H7 (cell line): ENCODE measurements around the gene HNRNPUL2. TPM values are rescaled to one million over a fixed set of nuclear protein-coding genes. Genes with fewer than 3 reads are reported as not detected.
"Not testable (repeated sequence)": the region's sequence is repeated elsewhere in the genome, so short reads cannot be mapped to it uniquely, and the experiment has no call there.

Experiments
- DNase-seq: peaks from one replicate; pipeline ENCODE4 v3.0.0; 2012
- H3K27me3 ChIP-seq: 2 replicates; pipeline ENCODE4 v1.6.0; 2011; ENCODE audit warnings: mild to moderate bottlenecking, low read length; ENCODE audit not compliant: control insufficient read depth, insufficient read depth
- H3K36me3 ChIP-seq: replicated peaks from 2 replicates; pipeline ENCODE4 v1.5.1; 2011; ENCODE audit warnings: low read length; ENCODE audit not compliant: control insufficient read depth, insufficient read depth
- H3K4me3 ChIP-seq: 2 replicates; pipeline ENCODE4 v1.5.1; 2011; ENCODE audit warnings: low read depth, mild to moderate bottlenecking, control low read depth, low read length, moderate library complexity; ENCODE audit not compliant: insufficient read depth
- total RNA-seq: library from RNA; depleted of rRNA; stranded (reverse); fragments of >200 nt; shearing (Covaris generic); gene quantifications from 2 replicates; pipeline ENCODE4 v1.2.3, GENCODE V29; 2014

HNRNPUL2 gene
- total RNA-seq, 1 experiment from 2014 or later: 7.3 TPM

GRCh38 chr11:62702246-62702645 is 25.0 kb downstream of the HNRNPUL2 start:
- Histone ChIP-seq H3K4me3 (no peak overlapping the region), H3K27me3 (no peaks in the 10 kb centered on the region), H3K36me3 (no peaks in the 10 kb centered on the region; the same call in none of the 2 replicates)
- DNase-seq: no peak

DNA sequence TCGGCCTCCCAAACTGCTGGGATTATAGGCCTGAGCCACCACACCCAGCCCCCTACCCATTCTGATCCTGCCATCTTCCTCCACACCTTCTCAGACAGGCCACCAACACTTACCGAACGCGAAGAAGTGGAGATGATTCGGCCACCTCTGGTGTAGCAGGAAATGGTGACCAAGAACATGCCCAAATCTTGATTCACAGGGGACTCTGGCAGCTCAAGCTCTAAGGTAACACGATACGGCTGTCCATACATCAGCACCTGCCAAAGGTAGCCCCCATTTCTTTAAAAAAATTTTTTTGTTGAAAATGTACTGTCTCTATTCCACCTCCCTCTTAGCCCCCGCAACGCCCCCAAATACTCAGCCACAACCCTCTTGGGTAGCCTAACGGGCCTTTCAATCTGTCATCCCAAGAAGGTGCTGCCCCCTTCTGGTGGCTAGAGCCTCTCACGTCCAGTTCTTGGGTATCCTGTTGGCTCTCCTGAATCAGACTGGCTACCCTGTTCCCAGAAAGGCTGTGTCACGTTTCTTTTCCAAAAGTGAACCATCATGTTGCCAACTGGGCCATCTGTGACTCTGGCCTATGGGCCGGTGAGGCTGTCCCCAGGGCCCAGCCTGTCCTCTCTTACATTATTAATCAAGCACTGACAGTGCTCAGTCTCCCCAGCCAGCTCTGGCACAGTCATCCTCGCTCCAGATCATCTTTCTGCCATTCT is 32.6 kb downstream of the HNRNPUL2 start:
- DNase-seq: peak; percentile 90
- peaks cover 17% of the 10 kb centered on the region for H3K36me3 ChIP-seq
- no peaks in the 10 kb centered on the region for H3K27me3 ChIP-seq
- H3K4me3 ChIP-seq: no peak overlapping the region

GRCh38 chr11:62693624-62694023 is 33.6 kb downstream of the HNRNPUL2 start:
- not testable (repeated sequence) for H3K27me3 ChIP-seq

DNA sequence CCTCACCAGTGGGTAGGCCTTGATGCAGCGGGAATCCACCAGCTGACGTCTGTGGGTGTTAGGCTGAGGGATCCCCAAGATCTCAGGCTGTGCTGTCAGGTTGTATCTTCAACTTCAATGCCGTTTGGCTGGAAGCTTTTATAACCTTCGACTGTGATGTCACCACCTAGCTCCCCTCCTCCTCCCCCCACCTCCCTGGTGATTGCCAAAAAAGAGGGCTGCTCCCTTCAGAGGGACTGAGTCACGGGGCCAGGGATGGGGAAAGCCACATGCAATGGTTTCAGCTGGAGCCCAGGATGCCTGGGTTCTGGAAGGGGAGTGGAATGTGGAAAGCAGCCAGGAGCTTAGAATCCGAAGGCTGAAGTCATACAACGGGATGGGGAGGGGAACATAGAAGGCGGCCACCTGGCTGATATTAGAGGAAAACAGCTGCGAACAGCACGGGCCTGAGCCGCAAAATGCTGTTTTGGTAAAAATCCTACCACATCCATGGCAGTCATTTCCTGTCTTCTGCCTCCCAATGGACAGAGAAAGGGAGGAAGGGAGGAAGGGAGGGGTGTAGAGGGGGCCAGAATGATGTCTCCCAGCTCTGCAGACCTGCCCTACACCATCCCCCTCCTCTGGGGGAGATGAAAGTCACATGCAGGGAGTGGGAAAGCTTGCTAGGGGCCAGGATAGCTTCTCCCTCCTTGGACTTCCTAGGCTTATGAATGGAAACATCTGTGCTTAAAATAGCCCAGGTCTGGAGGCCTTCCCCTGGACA is 37.7 kb downstream of the HNRNPUL2 start, which contains the start of gene LRRN4CL:
Gene LRRN4CL, minus strand, starts transcription at position 110 of the 763 bp plus-strand sequence. CDS start 1,022 bp downstream, outside the sequence.
- DNase-seq: peak; percentile 54
- Histone ChIP-seq H3K4me3 (no peak within 1 kb of the TSS), H3K36me3 (peaks cover 17% of the 10 kb centered on the region), H3K27me3 (no peaks in the 10 kb centered on the region)

More at GRCh38 chr11:62693624-62694023, 33.6 kb downstream of the HNRNPUL2 start:
- peaks cover 17% of the 10 kb centered on the region for H3K36me3 ChIP-seq
- DNase-seq, H3K4me3 ChIP-seq: not testable (repeated sequence)

DNA sequence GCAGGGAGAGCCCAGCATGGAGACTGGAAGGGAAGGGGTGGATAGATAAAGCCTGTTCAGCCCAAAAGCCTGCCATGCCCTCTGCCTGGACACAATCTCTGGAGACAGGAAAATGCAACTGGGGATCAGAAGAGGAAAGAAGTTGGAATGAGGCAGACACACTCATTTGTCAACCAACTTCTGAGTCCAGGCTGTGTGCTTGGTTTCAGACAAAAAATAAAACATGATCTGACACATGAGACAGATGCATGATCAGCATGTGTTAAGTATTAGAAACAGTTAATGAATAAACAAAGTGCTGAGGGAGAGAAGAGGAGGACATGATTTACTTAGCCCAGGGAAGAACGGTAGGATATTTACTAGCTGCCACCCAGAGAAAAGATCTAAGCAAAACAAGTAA is 38.8 kb downstream of the HNRNPUL2 start:
- Histone ChIP-seq H3K27me3 (no peaks in the 10 kb centered on the region), H3K4me3 (no peak overlapping the region), H3K36me3 (peaks cover 15% of the 10 kb centered on the region)
- no peak for DNase-seq

DNA sequence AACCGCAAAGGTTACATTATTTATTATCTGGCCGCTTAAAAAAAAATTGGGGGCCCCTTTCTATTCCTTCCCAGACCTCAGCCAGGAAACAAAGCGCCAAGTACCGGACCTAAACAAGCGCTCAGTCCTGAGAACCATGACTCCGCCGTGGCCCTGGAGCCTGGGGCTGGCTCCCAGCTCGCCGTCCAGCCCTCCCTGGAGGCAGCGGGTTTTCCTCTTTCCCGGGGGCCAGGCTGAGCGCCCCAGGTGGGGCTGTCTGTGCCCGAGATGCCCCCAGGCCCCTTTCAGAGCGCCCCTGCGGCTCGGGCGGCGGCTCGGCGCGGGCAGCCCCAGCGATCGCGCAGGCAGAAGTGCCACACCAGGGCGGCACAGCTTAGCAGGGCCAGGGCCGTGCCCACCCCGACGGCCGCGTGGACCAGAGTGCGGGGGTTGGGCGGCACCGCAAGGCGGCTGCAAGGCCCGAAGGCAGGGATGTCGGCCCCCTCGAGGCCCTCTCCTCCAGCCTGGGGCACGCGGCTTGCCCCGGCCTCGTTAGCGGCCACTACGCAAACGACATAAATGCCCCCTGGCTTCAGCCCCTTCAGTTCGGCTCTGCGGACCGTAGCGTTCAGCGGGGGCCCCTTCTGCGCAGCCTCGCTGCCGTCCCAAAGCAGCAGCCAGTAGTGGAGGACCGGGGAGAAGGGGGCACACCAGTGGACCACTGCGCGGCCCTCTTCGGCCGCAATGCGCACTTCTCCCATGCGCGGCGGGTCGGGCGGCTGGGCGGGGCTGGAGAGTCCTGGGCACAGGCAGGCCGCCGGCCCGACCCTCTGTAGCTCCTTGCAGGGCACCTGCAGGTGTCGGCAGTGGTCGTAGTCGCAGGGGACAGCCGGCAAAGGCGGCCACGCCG is 39.5 kb downstream of the HNRNPUL2 start:
- Histone ChIP-seq H3K36me3 (peaks cover 14% of the 10 kb centered on the region), H3K4me3 (no peak overlapping the region), H3K27me3 (no peaks in the 10 kb centered on the region)
- peak; percentile 71 for DNase-seq

DNA sequence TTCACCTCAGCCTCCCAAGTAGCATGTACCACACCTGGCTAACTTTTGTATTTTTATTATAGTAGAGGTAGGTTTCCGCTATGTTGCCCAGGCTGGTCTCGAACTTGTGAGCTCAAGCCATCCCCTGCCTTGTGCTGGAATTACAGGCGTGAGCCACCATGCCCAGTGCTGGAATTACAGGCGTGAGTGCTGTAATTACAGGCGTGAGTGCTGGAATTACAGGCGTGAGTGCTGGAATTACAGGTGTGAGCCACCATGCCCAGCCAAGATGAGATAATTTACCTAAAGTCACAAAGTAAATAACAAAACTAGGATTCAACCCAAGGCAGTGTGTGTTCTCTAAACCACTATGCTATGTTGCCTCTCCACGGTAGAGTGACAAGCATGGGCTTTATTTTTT is 44.7 kb downstream of the HNRNPUL2 start:
- peaks cover 3% of the 10 kb centered on the region for H3K36me3 ChIP-seq
- DNase-seq: no peak
- H3K4me3 ChIP-seq: no peak overlapping the region
- no peaks in the 10 kb centered on the region for H3K27me3 ChIP-seq

GRCh38 chr11:62680825-62681240 is 46.4 kb downstream of the HNRNPUL2 start:
- DNase-seq: peak; percentile 62
- Histone ChIP-seq H3K36me3 (peaks cover 15% of the 10 kb centered on the region), H3K27me3 (no peaks in the 10 kb centered on the region), H3K4me3 (no peak overlapping the region)

DNA sequence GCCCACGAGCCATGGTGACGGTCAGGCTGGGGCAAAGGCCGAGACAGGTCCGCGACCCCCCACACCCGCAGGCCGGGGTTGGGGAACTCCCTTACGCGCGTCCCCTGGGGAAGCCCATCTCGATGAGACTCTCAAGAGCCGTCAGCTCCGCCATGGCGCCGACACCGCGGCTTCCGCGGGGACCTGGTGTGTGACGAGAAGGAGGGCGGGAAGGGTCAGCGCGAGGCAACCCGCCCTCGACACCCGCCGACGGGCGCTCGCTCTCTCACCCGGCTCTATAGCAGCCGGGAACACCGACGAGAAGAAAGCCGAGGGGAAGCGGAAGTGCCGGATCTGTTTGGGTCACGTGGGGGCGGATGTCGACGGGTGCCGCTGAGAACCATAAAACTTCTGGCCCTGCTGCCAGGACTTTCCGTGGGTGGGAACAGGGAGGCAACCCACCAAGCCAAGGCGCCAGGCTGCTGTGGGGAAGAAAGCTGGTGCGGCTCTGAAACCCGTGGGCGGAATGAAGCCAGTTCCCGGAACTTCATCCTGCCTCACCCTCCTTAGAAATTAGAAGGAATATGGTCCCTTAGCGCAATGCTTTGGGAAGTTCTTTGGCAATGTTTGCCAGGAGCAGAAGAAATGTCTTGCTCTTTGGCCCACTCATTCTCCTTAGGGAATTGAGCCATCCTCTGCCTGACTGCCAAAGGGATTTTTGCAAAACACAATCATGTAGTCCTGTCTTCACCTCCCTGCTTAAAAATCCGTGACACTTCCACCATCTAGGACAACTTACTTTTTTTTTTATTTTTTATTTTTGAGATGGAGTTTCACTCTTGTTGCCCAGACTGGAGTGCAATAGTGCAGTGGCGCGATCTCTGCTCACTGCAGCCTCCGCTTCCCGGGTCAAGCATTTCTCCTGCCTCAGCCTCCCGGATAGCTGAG is 48.2 kb downstream of the HNRNPUL2 start, which contains the start of gene UBXN1:
Gene UBXN1, minus strand, starts transcription at position 304 of the 927 bp plus-strand sequence. Its CDS starts 150 bp downstream, at position 154.
- peak within 1 kb of the TSS; percentile 97 for H3K4me3 ChIP-seq
- peak; percentile 93 for DNase-seq
- peaks cover 16% of the 10 kb centered on the region for H3K36me3 ChIP-seq
- H3K27me3 ChIP-seq: no peaks in the 10 kb centered on the region

DNA sequence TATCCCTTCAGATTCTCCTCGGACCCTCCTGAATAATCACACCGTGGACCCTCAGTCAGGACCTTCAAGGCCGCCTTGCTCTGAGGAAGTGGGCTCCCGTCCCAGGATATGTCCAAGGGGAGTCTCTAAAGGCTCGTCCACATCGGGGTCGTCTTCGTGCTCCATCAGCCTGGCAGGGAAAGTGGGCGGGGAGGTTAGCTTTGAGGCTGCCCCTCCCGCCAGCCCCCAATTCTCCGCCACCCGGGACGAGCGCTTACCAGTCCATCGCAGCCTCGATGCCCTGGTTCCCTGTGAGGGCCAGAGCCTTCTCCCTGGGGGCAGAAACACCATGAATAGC is 48.9 kb downstream of the HNRNPUL2 start:
- Histone ChIP-seq H3K36me3 (peaks cover 18% of the 10 kb centered on the region), H3K4me3 (peak overlapping the region; percentile 97), H3K27me3 (no peaks in the 10 kb centered on the region)
- no peak for DNase-seq

GRCh38 chr11:62677714-62678113 is 49.5 kb downstream of the HNRNPUL2 start:
- DNase-seq: peak; percentile 25

GRCh38 chr11:62677156-62677555 is 50.1 kb downstream of the HNRNPUL2 start:
- Histone ChIP-seq H3K27me3 (no peaks in the 10 kb centered on the region), H3K36me3 (peaks cover 18% of the 10 kb centered on the region), H3K4me3 (no peak overlapping the region)
- DNase-seq: no peak

More at GRCh38 chr11:62677714-62678113, 49.5 kb downstream of the HNRNPUL2 start:
- Histone ChIP-seq H3K36me3 (peaks cover 18% of the 10 kb centered on the region), H3K27me3 (no peaks in the 10 kb centered on the region), H3K4me3 (0 out of 2 replicates have a peak overlapping the region, but pooled peaks have one; percentile 97)

DNA sequence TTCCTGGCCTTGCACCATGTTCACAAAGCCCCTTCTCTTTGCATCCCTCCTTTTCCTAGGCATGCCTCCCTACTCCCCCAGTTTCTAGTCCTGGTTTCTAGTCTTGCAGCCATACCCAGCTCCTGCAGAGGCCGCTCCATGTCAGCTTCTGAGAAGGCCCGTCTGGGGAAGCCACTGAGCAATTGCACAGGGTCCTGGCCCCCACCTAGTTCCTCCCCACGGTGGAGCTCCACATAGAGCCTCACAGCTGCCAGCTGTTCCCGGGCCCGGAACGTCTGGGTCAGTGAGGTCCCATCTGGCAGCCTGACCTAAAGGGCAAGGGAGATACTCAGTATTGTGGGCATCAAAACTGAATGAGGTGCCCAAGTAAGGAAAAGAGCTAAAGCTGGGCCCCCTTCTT is 50.6 kb downstream of the HNRNPUL2 start:
- Histone ChIP-seq H3K4me3 (no peak overlapping the region), H3K27me3 (no peaks in the 10 kb centered on the region), H3K36me3 (peaks cover 18% of the 10 kb centered on the region)
- peak; percentile 43 for DNase-seq
